GM18951 (cell line): Measurements from ENCODE around the gene SRPK1.
"Not testable (repeated sequence)": the region's sequence is repeated elsewhere in the genome, so short reads cannot be mapped to it uniquely, and the experiment has no call there.

ENCODE experiments used
- POLR2A ChIP-seq: IDR thresholded peaks from 4 replicates; pipeline ENCODE4 v1.6.1; 2011; ENCODE audit warnings: mild to moderate bottlenecking; ENCODE audit not compliant: insufficient read length, insufficient read depth; ENCODE audit errors: extremely low read depth
- in situ Hi-C: fragments of 300-500 bp; cut with MboI; formaldehyde crosslinking; loops from one replicate; pipeline ENCODE4 v1.12.0; 2022; ENCODE audit warnings: low sequenced_read_pairs, mixed read lengths, inconsistent platforms; ENCODE audit not compliant: unreplicated experiment

SRPK1 gene

DNA sequence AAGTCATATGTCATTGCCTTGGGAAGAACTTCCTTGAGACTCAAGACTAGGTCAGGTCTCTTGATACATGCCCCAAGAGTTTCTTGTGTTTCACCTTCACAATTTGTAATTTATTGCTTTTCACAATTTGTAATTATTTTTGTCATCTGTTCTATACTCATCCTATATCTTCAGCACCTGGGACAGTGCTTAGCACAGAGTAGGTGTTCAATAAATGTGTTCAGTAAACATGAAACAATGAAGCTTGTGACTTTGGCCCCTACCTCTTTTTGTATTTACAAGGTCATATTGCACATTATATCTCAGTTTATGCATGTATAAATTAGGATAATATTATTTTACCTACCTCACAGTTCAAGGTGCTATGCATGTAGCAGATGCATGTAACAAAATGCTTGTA lies 21.5 kb upstream of the SRPK1 start:
- no peak for TF ChIP-seq POLR2A
- in situ Hi-C loops, result no loop called here

DNA sequence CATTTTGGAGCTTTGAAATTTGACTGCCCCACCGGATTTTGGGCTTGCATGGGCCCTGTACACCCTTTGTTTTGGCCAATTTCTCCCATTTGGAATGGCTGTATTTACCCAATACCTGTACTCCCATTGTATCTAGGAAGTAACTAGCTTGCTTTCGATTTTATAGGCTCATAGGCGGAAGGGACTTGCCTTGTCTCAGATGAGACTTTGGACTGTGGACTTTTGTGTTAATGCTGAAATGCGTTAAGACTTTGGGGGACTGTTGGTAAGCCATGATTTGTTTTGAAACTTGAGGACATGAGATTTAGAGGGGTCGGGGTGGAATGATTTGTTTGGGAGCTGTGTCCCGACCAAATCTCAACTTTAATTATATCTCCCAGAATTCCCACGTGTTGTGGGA lies 20.3 kb upstream of the SRPK1 start:
- in situ Hi-C loops, result not testable (repeated sequence)

- in situ Hi-C loops, result not testable (repeated sequence)
These were observed 19.1 kb upstream of the SRPK1 start for GRCh38 chr6:35940014-35940413.

DNA sequence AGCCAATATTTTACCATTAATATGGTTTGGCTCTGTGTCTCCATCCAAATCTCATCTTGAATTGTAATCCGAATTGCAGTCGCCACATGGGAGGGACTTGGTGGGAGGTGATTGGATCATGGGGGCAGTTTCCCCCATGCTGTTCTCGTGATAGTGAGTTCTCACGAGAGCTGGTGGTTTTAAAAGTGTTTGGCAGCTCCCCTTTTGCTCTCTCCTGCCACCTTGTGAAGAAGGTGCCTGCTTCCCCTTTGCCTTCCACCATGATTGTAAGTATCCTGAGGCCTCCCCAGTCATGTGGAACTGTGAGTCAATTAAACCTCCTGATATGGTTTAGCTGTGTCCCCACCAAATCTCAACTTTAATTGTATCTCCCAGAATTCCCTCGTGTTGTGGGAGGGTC lies 18.4 kb upstream of the SRPK1 start:
- in situ Hi-C loops, result not testable (repeated sequence)

GRCh38 chr6:35936681-35937359 lies 15.9 kb upstream of the SRPK1 start:
- in situ Hi-C loops, result no loop called here
- TF ChIP-seq POLR2A, result no peak

DNA sequence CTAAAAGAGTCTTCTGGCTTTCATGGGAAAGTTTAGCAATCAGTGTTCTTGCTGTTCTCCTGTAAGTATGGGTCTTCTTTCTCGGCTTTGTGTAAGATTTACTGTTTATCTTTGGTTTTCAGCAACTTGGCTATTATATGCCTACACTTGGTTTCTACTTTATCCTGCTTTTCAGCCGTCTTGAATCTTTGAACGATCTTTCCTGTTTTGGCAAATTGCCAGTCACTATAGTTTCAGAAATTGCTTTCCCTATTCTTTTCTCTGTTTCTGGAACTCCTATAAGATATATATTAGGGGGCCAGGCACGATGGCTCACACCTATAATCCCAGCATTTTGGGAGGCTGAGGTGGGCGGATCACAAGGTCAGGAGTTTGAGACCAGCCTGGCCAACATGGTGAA lies 14.6 kb upstream of the SRPK1 start:
- TF ChIP-seq POLR2A, result no peak
- in situ Hi-C loops, result no loop called here

- in situ Hi-C loops, result no loop called here
- no peak for TF ChIP-seq POLR2A
These were observed 12.9 kb upstream of the SRPK1 start for GRCh38 chr6:35933844-35934243.

DNA sequence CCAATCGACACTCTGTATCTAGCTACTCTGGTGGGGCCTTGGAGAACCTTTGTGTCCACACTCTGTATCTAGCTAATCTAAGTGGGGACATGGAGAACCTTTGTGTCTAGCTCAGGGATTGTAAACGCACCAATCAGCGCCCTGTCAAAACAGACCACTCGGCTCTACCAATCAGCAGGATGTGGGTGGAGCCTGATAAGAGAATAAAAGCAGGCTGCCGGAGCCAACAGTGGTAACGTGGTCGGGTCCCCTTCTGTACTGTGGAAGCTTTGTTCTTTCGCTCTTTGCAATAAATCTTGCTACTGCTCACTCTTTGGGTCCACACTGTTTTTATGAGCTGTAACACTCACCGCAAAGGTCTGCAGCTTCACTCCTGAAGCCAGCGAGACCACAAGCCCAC lies 11.0 kb upstream of the SRPK1 start:
- in situ Hi-C loops, result not testable (repeated sequence)

- in situ Hi-C loops, result no loop called here
- TF ChIP-seq POLR2A, result no peak
These were observed 10.2 kb upstream of the SRPK1 start for GRCh38 chr6:35931120-35931561.

DNA sequence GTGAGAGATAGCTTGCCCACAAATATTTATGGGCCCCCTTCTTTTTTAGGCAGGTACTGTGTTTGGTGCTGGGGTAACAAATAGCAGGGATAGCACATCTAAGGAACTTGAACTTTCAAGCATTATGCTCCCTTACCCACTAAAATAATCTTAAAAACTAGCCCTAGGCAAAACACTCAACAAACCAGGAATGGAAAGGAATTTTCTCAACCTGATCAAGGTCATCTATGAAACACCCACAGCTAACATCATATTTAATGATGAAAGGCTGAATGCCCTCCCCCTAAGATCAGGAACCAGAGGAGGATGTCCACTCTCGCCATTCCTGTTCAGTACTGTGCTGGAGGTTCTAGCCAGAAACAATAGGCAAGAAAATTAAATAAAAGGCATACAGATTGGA lies 8.7 kb upstream of the SRPK1 start:
- in situ Hi-C loops, result no loop called here

DNA sequence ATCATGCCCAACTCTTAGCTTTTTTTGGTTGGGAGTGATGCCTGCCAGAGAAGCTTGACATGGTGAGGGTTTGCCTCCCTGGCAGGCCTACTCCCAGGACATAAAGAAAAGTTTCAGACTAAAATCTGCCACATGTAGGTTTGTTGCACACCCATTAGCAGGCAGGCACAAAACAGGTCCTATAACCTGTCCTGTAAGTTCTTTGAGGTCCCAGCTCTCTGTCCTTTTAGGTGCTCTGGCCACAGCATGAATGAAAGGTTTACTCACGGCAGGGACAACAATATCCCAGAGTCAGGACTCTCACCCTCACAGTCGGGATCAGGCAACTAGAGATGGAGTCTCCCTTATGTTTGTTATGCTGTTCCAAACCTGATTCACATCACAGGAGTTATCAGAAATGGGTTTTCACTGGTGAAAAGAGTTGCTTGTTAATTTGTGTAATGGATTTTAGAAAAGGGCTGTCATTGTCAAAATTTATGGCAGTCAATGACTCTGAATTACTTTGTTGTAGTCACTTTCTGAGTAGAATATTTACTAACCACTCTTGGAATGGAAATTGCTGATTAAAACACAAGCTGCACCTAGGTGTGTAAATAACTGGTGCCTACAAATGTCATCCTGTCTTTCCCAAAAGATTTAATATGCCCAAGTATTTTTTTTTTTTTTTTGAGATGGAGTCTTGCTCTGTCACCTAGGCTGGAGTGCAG lies 5.8 kb upstream of the SRPK1 start:
- TF ChIP-seq POLR2A, result no peak
- in situ Hi-C loops, result no loop called here

More for the DNA sequence above, 8.7 kb upstream of the SRPK1 start:
- no peak for TF ChIP-seq POLR2A

DNA sequence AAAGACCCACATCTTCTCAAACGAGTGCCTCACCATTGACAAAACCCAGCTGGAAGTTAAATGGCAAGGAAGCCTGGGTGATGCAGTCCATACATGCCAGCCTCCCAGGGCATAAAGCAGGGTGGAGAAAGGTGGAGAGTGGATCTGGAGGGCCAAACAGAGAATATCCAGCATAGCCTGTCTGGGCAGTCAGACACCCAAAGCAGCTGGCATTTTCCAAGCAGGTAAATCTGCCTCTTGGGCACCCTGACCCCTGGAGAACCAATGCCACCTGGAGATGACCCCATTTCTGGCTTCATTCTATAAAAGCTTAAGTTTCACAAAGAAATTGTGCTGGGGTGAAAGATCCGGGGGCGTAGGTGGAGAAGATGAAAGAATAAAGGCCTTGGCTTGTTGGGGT lies 5.1 kb upstream of the SRPK1 start:
- in situ Hi-C loops, result no loop called here
- TF ChIP-seq POLR2A, result no peak

DNA sequence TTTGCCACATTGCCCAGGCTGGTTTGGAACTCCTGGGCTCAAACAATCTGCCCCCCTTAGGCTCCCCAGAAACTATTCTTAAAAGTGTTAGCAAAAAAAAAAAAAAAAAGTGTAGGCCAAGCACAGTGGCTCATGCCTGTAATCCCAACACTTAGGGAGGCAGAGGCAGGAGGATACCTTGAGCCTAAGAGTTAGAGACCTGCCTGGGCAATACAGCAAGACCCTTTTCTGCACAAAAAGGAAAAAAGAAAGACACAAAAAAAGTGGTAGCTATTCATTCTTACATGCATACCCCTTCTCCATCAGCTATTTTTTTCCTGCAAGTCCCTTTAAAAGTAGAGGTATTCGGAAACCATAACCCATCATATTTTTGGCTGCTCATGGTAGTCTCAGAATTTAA lies 3.2 kb upstream of the SRPK1 start:
- TF ChIP-seq POLR2A, result no peak

GRCh38 chr6:35922139-35922554 lies 1.2 kb upstream of the SRPK1 start:
- in situ Hi-C loops, result no loop called here
- TF ChIP-seq POLR2A, result no peak

More for the DNA sequence above, 3.2 kb upstream of the SRPK1 start:
- in situ Hi-C loops, result no loop called here

GRCh38 chr6:35919827-35920751 lies 809 bp downstream of the SRPK1 start:
- TF ChIP-seq POLR2A, result no peak
- in situ Hi-C loops, result no loop called here
